ENCODE results near the gene NPAS1.

Gene NPAS1

GRCh38 chr19:47019431-47020041 lies at the start of gene NPAS1:
Gene NPAS1 (plus strand): TSS chr19:47019837. CDS start chr19:47021048, 1,211 bp downstream.
- in situ Hi-C loops (cut with MboI; ENCODE audit: low sequenced_read_pairs): no loop called here

DNA sequence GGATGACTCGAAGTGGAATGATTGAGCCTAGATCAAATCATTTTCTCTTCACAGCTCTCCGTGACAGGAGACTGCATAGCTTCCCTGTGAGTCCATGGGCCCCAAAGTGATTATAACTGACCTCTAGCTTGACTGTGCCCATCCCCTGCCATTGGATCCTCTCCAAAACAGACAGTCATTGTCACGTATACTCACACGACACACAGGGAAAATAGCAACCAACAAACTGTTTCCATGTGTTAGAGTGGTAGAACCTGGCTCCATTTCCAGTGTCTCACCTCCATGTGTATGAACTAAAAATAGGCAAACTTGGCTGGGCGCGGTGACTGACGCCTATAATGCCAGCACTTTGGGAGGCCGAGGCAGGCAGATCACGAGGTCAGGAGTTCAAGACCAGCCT lies 48.8 kb upstream of the NPAS1 start:
- in situ Hi-C loops (cut with MboI; ENCODE audit: low sequenced_read_pairs): no loop called here

GRCh38 chr19:46972311-46972710 lies 47.3 kb upstream of the NPAS1 start:
- in situ Hi-C loops (cut with MboI; ENCODE audit: low sequenced_read_pairs): no loop called here

DNA sequence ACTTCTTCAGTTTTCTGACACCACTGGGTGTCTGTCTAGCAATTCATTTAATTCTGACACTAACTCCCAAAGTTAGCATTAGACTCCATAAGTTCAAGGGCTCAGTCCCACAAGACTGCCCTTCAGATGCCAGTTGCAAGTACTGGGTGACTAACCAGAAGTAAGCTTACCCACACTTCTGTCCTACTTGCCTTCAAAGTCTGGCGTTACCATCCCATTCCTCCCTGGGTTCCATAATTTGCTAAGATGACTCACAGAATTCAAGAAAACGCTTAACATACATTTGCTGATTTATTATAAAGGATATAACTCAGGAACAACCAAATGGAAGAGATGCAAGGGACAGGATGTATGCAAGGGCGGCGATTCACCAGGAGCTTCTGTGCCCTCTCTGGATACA lies 45.5 kb upstream of the NPAS1 start:
- in situ Hi-C loops (cut with MboI; ENCODE audit: low sequenced_read_pairs): no loop called here

- in situ Hi-C loops (cut with MboI; ENCODE audit: low sequenced_read_pairs): no loop called here
Measured at GRCh38 chr19:46975011-46975924, 44.4 kb upstream of the NPAS1 start.

- in situ Hi-C loops (cut with MboI; ENCODE audit: low sequenced_read_pairs): no loop called here
Measured at GRCh38 chr19:46975925-46976782, 43.5 kb upstream of the NPAS1 start.

DNA sequence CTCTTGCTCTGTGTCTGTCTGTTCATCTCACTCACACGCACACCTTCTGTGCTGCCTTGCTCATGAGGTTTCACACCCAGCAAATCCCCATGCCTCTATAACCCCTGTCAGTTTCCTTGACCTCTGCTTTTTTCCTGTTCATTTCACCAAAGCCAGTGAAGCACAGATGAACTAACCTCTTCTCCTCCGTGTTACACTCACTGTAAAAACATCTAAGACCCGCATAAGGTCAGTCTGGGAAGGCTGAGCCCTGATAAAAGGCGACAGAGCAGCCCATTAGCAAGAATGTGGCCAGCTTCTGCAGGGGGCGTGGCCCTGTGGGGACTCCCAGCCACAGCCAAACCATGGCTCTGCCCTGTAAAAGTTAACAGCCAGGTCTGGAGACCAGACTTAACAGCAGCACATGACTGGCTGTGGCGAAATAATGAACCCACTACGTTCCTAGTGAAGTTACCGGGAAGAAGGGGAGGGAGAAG lies 42.8 kb upstream of the NPAS1 start:
- in situ Hi-C loops (cut with MboI; ENCODE audit: low sequenced_read_pairs): no loop called here

DNA sequence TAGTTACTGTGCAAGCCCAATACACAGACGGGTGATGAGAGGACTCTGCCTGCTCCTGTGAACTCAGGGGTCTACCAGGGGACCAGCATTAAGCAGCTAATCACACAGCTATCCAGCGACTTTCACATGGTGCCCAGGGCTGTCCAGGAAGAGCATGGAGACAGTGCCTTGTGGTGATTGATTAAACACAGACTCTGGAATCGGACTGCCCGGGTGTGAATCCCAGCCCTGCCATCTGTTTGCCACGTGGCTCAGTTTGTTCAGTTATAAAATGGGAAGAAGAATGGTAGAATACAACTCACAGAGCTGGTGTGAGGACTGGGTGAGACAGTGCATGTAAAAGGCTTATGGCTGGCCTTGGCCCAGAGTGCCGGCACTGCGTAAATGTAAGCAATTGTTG lies 42.1 kb upstream of the NPAS1 start:
- in situ Hi-C loops (cut with MboI; ENCODE audit: low sequenced_read_pairs): no loop called here

GRCh38 chr19:46978171-46978869 lies 41.3 kb upstream of the NPAS1 start:
- in situ Hi-C loops (cut with MboI; ENCODE audit: low sequenced_read_pairs): no loop called here

GRCh38 chr19:46979126-46980105 lies 40.2 kb upstream of the NPAS1 start:
- in situ Hi-C loops (cut with MboI; ENCODE audit: low sequenced_read_pairs): no loop called here

DNA sequence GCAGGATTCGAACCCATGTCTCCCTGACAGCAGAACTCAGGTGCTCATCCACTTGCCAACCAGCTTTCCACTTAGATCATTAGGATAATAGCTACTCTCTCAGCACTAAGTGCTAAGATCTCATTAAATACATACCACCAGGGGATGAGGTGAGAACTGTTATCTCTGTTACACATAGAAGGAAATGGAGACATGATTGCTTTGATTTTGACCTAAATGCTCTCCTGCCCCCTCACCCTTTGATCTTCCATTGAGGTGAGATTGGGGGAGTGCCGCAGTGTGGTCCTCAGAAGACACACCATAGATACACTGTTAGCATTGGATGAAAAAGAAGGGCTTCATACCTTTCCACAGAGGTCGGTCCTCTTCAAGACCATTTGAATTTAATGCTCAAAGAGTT lies 38.9 kb upstream of the NPAS1 start:
- in situ Hi-C loops (cut with MboI; ENCODE audit: low sequenced_read_pairs): no loop called here

- in situ Hi-C loops (cut with MboI; ENCODE audit: low sequenced_read_pairs): no loop called here
Measured at GRCh38 chr19:46981286-46981945, 38.2 kb upstream of the NPAS1 start.

GRCh38 chr19:46983097-46983496 lies 36.5 kb upstream of the NPAS1 start:
- in situ Hi-C loops (cut with MboI; ENCODE audit: low sequenced_read_pairs): no loop called here

- in situ Hi-C loops (cut with MboI; ENCODE audit: low sequenced_read_pairs): no loop called here
Measured at GRCh38 chr19:46984077-46985010, 35.3 kb upstream of the NPAS1 start.

GRCh38 chr19:46985542-46986415 lies 33.9 kb upstream of the NPAS1 start:
- in situ Hi-C loops (cut with MboI; ENCODE audit: low sequenced_read_pairs): no loop called here

DNA sequence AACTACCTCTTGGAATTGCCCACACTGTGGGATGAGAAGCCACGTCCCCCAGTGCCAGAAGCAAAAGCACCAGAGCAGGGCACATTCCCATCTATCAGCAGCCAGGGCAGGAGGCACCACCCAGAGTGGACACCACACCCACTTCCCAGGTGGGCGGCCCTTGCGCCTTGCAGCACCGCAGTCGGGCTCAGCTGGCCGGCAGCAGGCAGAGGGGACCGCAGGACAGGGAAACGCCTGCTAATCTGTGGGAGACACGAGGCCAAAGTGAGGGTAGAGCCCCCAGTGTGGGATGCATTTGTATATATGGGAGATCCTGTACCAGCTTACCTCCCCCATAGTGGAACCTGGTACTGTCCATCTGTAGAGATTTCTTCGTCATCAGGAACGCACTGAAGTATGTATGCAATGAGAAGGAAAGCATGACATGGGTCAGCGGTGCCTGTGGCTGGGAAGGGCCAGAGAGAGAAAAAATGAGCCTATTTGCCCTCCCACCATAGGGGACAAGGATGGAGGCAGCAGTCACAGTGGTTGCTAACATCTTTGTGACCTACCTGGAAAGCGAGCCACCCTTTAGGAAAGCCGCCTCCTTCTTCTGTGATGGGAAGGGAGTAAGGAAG lies 30.9 kb upstream of the NPAS1 start:
- in situ Hi-C loops (cut with MboI; ENCODE audit: low sequenced_read_pairs): no loop called here
